Esophagus squamous epithelium (tissue), 5 donors: ENCODE data around the gene LEFTY1. TPM values are rescaled to one million over a fixed set of nuclear protein-coding genes. Genes with fewer than 3 reads are reported as not detected.
A peak's percentile ranks its signal among the peaks of the same experiment; 100 is the strongest.

Experiments
- DNase-seq: peaks from one replicate; lab custom pipeline; 2025; lab: John Stamatoyannopoulos, UW
- H3K27ac ChIP-seq, 4 donors: fragments of 200-600 bp; sonication (generic); one replicate each; pipeline ENCODE4 v1.5.1; 2016 to 2019; ENCODE audit warnings: mild to moderate bottlenecking in 1 of 4
- H3K27me3 ChIP-seq, 4 donors: fragments of 200-600 bp; sonication (generic); 1 replicate in 3 of 4; 2 replicates in 1 of 4; pipeline versions ENCODE4 v1.5.1 to v1.6.0; 2017 to 2021; ENCODE audit warnings: antibody characterized with exemption in 1 of 4
- H3K36me3 ChIP-seq, 3 donors: fragments of 200-600 bp; sonication (generic); one replicate each; pipeline ENCODE4 v1.5.1; 2016 to 2019
- H3K4me1 ChIP-seq, 3 donors: fragments of 200-600 bp; sonication (generic); one replicate each; pipeline ENCODE4 v1.5.1; 2017 to 2019
- H3K4me3 ChIP-seq, 4 donors: fragments of 200-600 bp; sonication (generic); 1 replicate in 3 of 4; 2 replicates in 1 of 4; pipeline ENCODE4 v1.5.1; 2016 to 2019; ENCODE audit warnings: mild to moderate bottlenecking in 2 of 4, moderate library complexity in 1 of 4
- H3K9me3 ChIP-seq, 3 donors: fragments of 200-600 bp; sonication (generic); one replicate each; pipeline ENCODE4 v1.5.1; 2016 to 2019
- CTCF ChIP-seq, 6 experiments: fragments of 450-650 bp in 4 of 6; fragments of 200-600 bp in 2 of 6; sonication (generic) in 2 of 6; IDR thresholded peaks; one replicate each; pipeline ENCODE4 v1.5.1; 2016 to 2019; ENCODE audit warnings: antibody characterized with exemption in 6 of 6, mild to moderate bottlenecking in 4 of 6, moderate library complexity in 4 of 6
- POLR2A ChIP-seq, 4 donors: fragments of 450-650 bp; IDR thresholded peaks; one replicate each; pipeline ENCODE4 v1.6.1; 2017; ENCODE audit warnings: antibody characterized with exemption in 4 of 4, mild to moderate bottlenecking in 4 of 4, moderate library complexity in 3 of 4
- whole genome bisulfite sequencing, 2 donors: methylation state at CpG; one replicate each; pipeline ENCODE4 v1.1.5; 2018; 5-methylcytosine and 5-hydroxymethylcytosine counted together
- intact Hi-C: fragments of 100-400 bp; cut with DNase I; formaldehyde crosslinking; loops from one replicate; pipeline ENCODE4 v1.15.0; 2022
- total RNA-seq, 4 donors: library from RNA; depleted of rRNA; stranded (reverse); fragments of >200 nt; gene quantifications; one replicate each; pipeline ENCODE4 v1.1.0, GENCODE V29; 2016
- donor health status: DM: yes; HTN: yes; CAD: no.

Gene LEFTY1
- total RNA-seq, 4 donors from 2014 or later, result not detected

GRCh38 chr1:225848030-225848955, 40.7 kb downstream of the LEFTY1 start:
- Histone ChIP-seq H3K27me3 (no peaks in the 10 kb centered on the region), H3K9me3 (no peaks in the 10 kb centered on the region), H3K36me3 (peaks cover 13 to 99% (median 36%) of the 10 kb centered on the region in 3 donors), H3K4me1 (peaks cover 9 to 46% (median 10%) of the 10 kb centered on the region in 3 donors), H3K4me3 (no peak overlapping the region), H3K27ac (peak overlapping the region in 3 of 4 donors; percentile 3 to 28 (median 13))
- TF ChIP-seq CTCF (IDR thresholded peaks at IDR 0.05), result no peak
- TF ChIP-seq POLR2A (IDR thresholded peaks at IDR 0.05), result no peak
- WGBS, 2 donors, result 54 to 65% methylated on average over 7 to 14 of the region's 16 CpGs
- no peak for DNase-seq
- intact Hi-C loops, result loop anchor here (10.0 kb wide), 2 partner anchors 73 to 373 kb away; partner anchors contain the start of gene SRP9

- Histone ChIP-seq H3K9me3 (no peaks in the 10 kb centered on the region), H3K4me1 (peaks cover 9 to 46% (median 10%) of the 10 kb centered on the region in 3 donors), H3K4me3 (no peak overlapping the region), H3K27ac (peak overlapping the region in 1 of 4 donors; percentile 11), H3K27me3 (no peaks in the 10 kb centered on the region), H3K36me3 (peaks cover 14 to 99% (median 32%) of the 10 kb centered on the region in 3 donors)
- DNase-seq, result no peak
- TF ChIP-seq CTCF (IDR thresholded peaks at IDR 0.05) (no peak), POLR2A (IDR thresholded peaks at IDR 0.05) (no peak)
- WGBS, 2 donors, result 20 to 38% methylated on average over 1 to 4 of the region's 4 CpGs
- intact Hi-C loops, result loop anchor here (10.0 kb wide), 2 partner anchors 73 to 373 kb away; partner anchors contain the start of gene SRP9
Measured at GRCh38 chr1:225847610-225848009, 41.3 kb downstream of the LEFTY1 start.

DNA sequence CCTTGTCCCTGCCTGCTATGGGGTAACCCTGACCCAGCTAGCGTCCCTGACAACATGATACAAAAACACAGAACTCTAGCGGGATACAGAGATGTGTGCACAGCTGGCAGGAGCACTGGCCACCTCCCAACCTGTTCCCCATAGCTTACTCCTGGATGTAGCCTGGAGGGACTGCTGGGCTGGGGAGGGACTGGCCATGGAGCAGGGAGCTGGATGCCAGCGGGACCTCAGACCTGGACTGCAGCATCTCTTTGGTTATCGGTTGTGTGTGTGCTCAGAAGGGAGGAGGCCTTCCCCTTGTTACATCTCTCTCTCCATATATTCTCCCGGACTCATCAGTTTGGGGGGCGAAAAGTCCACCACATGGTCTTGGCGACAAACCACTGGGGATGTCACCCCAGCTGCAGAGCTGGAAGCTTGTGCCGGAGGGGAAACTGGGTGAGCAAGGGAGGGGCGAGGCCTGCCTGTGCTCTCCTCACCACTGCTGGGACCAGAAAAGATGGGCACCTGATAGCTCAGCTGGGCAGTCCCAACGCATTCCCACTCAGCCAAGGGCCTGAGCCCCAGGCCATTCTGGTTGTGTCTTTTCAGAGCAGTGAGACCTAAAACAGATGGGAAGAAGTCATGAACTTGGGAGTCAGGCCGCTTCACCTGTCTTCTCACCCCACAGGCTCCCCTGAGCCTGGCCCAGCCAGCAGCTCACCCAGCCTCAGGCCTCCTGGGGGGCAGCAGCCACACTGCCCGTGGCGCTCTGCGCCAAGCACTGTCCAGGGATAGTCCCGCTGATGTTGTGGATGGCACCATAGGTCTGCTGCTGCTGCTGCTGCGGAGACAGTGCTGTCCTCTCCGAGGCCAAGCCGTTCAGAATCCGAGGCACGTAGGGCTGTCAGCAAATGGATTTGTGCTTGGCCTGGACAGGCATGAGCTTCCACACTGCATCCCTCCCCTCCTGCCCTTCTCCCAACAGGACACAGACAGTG, 42.3 kb downstream of the LEFTY1 start:
- no peaks in the 10 kb centered on the region for H3K27me3 ChIP-seq
- TF ChIP-seq POLR2A (IDR thresholded peaks at IDR 0.05) (no peak), CTCF (IDR thresholded peaks at IDR 0.05) (no peak)
- no peaks in the 10 kb centered on the region for H3K9me3 ChIP-seq
- H3K36me3 ChIP-seq, result peaks cover 16 to 99% (median 35%) of the 10 kb centered on the region in 3 donors
- WGBS, 2 donors, result 88 to 92% methylated on average over 2 to 6 of the region's 20 CpGs
- DNase-seq, result no peak
- intact Hi-C loops, result loop anchor here (10.0 kb wide), 2 partner anchors 72 to 372 kb away; partner anchors contain the start of gene SRP9
- peaks cover 9 to 45% (median 10%) of the 10 kb centered on the region in 3 donors for H3K4me1 ChIP-seq
- H3K27ac ChIP-seq, result no peak overlapping the region
- no peak overlapping the region for H3K4me3 ChIP-seq

DNA sequence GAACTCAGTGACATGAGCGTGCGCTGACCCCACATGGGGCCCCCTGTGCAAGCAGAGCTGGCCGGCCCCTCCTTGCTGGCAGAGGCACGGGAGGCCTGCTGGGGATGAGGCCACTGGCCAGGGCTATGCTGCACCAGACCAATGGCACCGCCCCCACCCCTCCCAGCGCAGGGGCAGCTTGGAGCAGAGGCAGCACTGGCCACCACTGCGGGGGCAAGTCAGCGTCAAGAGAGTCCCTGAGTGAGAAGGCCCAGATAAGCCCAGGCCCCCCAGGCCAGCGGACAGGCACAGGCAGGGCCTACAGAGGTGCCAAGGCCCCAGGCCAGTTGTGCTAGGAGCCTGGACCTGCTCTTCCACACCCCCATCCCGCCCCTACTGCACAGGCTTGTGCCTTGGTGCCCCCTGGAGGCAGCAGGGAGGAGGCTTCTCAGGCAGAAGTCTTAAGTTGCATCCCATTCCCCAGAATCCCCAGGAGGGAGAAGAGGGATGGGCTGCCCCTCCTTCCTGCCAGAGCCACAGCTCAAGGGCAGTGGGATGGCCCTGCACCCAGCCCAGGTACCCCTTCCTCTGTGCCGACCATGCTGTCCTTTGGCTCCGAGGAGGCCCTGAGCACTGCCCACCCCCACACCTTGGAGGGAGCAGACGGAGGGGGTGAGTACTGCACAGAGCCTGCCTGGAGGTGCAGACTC, 43.2 kb downstream of the LEFTY1 start:
- intact Hi-C loops, result loop anchor here (10.0 kb wide), 2 partner anchors 71 to 371 kb away; partner anchors contain the start of gene SRP9
- peaks cover 16 to 99% (median 35%) of the 10 kb centered on the region in 3 donors for H3K36me3 ChIP-seq
- H3K27ac ChIP-seq, result peak overlapping the region in 3 of 4 donors; percentile 35 to 59 (median 54)

More for the DNA sequence above, 43.2 kb downstream of the LEFTY1 start:
- Histone ChIP-seq H3K4me3 (no peak overlapping the region), H3K4me1 (peaks cover 9 to 40% (median 10%) of the 10 kb centered on the region in 3 donors), H3K9me3 (no peaks in the 10 kb centered on the region), H3K27me3 (no peaks in the 10 kb centered on the region)
- DNase-seq, result no peak
- peak; percentile 27 to 83 (median 70) for TF ChIP-seq CTCF (IDR thresholded peaks at IDR 0.05)
- no peak for TF ChIP-seq POLR2A (IDR thresholded peaks at IDR 0.05)
- 40% methylated on average over 1 of the region's 13 CpGs; no CpG with 5 or more reads in 1 of the 2 donors for WGBS, 2 donors
